Stimulated activated naive CD4-positive, alpha-beta T cell (primary cell): ENCODE results near the gene PAX5.

Source experiments
- DNase-seq, 6 experiments: peaks; one replicate each; lab custom pipeline; 2025; lab: John Stamatoyannopoulos, UW

PAX5 gene

DNA sequence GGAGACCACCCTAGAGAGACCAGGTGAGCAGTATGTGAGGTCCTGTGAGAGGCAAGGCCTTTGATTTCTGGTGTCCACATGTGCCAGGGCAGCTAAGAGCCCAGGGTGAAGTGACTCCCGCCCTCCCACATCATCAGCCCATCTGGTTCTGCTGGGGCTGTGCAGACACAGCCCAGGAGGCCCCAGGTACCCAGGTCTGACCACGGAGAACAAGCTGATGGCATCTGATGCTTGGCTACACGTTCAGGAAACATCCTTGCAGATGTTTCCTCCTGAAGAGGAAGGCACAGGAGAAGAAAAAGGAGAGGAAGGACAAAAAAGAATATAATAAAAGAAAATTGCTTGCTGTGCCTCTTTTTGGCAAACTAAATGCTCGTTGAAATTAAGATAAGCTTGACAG lies 225.8 kb downstream of the PAX5 start:
- DNase-seq: no peak

DNA sequence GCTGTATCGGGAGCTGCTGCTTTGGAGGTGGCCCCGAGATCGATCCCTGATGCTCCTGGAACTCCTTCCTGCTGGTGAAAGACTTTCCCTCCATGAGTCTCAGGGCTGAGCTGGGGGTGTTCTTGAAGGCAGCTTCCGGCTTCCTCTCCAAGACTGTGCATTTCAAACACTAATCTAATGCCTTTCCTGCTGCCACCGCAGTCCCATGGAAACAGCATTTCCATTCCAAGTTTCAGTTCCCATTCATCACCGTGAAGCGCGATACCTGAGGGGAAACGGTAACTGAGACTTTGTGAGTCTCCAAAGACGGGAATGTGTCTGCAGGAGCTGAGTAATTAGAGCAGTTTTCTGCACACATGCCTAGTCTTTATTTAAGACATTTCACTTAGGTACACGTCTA lies 230.1 kb downstream of the PAX5 start:
- DNase-seq: no peak

DNA sequence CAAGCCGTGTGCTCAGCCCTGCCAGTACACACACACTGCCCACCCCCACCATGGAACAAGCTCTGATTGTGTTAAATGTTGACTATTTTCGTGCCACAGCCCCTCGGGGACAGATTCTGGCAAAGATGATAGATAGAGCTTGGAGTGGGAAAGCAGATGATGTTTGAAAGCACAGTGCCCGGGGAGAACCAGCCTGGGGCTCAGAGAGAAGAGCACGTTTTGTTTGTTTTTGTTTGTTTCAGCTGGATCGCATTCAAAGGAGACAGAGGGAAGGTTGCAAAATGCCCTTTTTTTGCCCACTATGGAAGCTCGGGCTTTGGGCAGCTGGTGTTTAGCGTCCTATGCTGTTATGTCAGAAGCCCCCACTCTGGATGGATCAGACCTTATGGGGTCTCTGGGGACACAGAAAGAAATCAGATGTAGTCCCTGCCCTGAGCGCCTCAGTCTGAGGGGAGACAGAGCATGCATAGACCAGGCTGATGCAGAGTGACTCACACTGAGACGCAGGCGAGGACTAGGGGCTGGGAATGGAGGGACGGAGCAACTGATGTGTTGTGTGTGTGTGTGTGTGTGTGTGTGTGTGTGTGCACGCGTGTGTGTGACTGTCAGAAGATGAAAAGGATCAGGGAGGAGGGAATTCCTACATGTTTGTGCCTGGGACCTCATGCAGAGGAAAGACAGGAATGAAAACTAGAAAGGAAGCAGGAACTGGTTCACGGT lies 231.7 kb downstream of the PAX5 start:
- DNase-seq: no peak

DNA sequence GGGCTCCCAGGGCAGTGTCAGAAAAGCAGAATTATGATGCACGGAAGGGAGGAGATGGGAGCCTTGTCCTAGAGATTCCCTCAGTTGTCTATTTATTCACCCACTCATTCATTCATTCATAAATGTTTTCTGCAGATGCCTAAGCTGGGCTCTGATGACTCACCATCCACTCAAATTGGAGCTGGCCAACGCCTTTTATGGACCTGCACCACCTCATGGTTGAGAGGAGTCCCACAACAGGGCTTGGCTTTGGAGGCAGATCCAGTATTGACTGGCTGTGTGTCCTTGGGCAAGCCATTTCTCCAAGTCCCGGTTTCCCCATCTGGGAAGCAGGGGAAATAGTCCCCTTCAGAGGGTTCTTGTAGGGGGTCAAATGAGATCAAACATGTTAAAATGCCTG lies 233.6 kb downstream of the PAX5 start:
- no peak for DNase-seq

DNA sequence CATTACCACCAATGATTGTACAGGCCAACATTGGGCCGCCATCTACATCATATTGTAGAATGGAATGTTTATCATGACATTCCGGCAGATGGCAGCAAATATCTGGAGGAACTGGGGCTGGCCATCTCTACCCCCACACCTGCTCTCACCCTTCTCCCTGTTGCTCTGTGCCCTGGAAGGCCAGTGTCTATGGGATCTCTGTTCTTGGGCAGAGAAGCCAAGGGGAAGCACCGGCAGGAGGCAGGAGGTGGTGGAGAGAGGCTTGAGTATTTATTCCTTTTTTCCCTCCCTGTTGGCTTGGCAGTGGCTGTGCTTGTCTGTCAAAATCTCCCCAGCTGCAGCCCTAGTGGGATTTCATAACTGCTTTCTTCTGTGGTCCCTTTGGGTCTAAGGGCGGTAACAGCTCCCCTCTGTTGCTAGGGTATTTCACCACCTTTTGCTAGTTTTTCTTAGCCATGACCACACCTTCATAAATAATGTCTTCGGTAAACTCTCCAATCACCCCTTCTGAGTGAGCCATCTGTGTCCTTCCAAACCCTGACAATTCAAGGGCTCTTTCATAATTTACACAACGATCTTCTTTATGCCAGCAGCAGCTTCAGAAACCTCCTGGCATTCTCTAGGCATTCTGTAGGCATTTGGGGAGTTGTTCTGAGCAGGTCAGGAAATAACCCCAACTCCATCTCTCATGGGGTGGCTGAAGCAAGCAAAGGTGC lies 235.6 kb downstream of the PAX5 start:
- no peak for DNase-seq

DNA sequence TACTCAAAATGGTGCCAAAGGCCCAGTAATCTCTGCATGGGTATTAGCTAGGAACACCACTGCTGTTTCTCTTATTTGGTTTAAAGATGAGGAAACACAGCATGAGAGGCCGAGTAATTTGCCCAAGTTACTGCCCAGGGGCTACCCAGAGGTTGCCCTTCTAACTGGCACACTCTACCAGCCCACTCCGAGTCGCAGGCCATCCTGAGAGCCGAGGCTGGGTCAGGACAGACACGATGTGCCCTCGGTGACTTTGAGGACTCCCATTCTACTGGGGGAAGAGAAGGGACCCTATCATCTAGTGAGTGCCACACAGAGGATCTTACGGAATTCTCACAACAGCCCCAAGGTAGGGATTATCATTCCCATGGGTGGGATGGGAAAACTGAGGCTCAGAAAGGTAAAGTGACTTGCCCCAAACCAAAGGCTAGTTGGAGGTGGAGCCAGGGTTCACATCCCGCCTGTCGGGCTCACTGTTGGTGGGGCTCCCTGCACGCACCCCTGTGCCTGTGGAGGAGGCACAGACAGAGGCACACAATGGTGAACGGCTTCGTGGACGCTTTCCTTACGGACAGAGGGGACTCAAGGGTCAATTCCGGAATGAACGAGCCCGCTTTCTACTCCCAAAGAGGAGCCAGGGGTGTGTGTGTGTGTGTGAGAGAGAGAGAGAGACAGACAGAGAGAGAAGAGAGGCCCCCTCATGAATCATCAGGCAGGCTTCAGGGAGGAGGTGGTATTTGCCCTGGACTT lies 236.4 kb downstream of the PAX5 start:
- DNase-seq: no peak

DNA sequence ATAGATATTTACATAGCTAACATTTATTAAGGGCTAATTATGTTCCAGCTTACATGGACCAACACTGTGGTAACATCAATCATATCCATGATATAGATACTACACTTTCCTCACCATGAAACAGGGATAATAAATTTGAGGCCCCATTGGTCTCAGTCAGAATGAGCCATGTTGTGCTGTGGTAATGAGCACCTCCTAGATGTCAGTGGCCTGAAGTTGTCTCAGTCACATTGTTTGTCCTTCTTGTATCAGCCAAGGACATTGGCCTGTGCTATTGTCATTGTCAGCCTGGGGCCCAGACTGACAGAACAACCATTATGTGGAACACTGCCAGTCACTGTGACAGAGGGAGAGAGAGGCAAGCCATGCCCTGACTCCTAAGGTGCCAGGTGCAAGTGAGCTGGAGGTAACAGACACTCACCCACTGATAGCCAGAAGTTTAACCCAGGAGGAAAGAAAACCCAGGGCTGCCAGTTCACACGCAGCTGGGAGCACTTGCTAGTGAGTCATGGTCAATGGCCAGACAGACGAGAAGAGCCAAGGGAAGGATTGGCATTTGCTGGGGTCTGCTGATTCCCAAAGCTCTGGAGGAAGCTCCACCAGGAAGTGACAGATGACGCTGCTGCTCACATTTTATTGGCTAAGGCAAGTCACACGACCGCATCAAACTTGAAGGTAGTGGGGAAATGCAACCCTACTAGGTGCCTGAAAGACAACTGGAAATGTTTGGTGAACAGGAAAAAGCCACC lies 237.2 kb downstream of the PAX5 start:
- no peak for DNase-seq

DNA sequence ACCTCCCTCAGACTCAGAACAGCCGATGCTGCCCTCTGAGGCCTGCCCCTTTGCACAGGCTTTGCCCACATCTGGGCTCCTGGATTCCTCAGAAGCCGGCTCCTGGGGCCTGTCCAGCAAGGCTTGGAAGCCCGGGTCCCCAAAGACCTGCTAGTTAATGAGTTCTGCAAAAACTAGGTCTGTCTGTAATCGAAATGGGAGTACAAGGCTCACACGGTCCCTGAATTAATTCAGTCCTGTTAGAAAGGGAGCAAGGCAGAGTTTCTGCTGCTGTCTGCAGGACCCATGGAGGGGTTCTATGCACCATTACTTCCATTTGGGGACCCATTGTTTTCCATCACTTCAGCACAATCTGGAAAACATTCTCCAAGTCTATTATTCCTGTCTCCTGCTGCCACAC lies 239.6 kb downstream of the PAX5 start:
- no peak for DNase-seq

DNA sequence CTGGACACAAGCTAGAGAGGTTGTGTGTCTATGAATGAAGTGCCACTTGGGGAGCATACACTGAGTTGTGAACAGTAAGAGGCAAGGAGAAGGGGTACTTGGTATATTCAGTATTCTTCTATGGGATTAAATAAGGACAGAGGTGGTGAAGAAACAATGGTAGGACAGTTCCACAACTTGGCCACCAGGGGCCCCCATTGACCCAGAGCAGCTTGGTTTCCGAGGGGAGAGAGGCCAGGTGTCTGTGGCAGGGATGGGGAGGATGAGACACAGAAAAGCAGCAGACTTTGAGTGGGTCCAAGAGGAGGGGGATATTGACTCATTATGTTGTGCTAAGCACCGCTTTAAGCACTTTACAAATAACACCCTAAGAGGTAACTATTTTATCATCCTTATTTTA lies 240.8 kb downstream of the PAX5 start:
- no peak for DNase-seq

DNA sequence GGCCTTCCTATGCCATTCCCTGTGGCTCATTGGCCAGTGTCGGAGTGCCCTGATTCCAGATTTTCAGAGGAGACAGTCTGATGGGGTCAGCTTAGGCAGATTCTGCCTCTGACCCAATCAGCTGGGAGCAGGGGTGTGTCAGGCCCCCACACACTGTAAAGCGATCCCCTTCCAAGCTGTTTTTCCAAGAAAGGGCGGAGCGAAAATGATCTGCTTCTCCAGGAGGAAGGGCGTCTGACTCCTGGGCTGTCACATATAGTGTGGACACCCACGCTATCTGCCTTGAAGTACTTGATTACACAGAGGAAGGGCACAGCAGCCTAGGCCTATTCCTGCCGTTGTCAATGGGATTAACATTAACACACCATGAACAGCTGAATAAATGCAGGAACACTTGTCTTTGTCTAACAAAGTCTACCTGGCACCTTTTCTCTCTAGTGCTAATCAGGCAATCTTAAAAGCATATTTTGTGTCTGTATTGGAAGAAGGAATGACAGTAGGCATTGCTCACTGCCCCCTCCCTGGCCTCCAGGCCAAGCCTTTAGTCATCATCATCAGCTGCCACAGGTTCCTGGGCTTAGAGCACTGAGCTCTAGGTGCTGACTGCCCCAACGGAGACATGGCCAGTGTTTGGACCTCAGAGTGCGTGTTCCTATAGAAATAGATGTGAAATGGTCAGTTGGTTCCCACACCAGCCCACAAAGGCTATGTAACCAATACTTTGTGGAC lies 242.7 kb downstream of the PAX5 start:
- no peak for DNase-seq

DNA sequence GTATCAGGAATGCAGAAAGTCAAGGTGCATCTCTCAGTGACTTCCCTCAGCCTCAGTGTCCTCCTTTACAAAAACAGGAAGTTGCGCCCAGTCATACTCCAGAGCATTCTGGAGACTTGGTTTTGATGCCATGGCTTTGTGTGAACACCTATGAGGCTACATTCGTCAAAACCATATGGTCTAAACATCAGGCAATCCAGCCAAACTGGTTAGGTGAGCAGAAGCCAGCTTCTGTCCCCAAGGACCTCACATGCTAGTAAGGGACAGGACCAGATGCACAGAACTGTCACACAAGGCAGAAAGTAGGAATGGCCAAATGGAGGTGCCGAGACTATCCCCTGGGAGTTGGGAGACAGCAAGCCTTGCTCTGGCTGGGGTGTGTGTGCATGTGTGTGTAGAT lies 244.2 kb downstream of the PAX5 start:
- DNase-seq: no peak

DNA sequence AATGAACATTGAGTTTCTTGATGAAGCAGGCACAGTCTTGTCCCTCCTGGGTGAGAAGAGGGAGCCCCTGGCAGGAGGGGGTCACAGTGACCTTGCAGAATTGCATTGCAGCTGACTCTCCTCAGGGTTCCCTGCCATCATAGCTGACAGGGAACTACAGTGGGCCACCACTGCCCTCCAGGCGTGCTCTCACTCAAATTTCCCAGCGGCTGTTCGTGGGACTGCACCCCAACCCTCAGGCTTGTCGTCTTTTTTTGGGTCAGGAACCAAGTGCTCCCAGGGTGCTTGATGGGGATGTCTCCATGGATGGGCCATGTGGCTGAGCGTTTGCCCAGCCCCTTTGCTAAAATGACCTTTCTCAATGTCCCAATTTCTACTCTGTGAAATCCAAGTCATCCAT lies 245.5 kb downstream of the PAX5 start:
- no peak for DNase-seq

DNA sequence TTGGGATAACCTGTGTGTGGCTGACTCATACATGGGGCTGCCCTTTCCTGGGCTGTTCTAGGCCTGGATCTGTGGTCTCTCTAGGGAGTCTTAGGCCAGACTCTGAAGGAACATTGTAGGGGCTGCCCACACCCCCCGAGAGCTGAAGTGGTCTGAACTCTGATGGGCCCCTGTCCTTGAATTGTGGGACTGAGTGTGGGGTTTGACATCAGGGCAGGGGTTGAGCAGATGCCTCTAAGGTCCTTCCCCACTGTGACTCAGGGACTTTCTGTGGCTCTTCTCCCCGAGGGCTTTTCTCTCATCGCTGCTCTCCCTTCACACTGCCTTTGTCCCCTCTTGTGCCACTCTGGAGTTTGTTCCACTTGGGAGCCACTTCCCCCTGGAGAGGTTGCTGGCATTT lies 246.4 kb downstream of the PAX5 start:
- DNase-seq: no peak
